Stimulated activated CD4-positive, alpha-beta T cell treated with anti-CD3 and anti-CD28 coated beads, Interleukin-15, amount 100 ng/mL, for 1 hour (primary cell): ENCODE results near the gene SKAP2.

Experiments used
- DNase-seq, 2 donors: peaks; one replicate each; pipeline ENCODE4 v3.0.0-alpha.2; 2020; ENCODE audit warnings: low read depth in 1 of 2, low spot score in 1 of 2

Gene SKAP2

GRCh38 chr7:26642416-26642815 lies 222.0 kb downstream of the SKAP2 start:
- no peak for DNase-seq

DNA sequence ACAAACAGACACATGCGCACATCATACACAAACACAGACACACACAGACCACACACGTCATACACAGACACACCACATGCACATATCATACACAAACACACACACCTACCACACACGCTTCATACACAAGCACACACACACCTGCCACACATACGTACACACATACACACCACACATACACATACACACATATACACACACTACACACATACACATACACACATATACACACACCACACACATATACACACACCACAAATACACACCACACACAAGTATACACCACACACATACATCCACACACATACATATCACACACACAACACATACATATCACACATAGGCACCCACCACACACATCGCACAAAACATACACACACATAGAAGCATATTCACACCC lies 224.7 kb downstream of the SKAP2 start:
- DNase-seq: no peak

- no peak for DNase-seq
These were observed 225.3 kb downstream of the SKAP2 start for GRCh38 chr7:26639111-26639510.

- no peak for DNase-seq
These were observed 226.2 kb downstream of the SKAP2 start for GRCh38 chr7:26638140-26638539.

- no peak for DNase-seq
These were observed 226.8 kb downstream of the SKAP2 start for GRCh38 chr7:26637610-26638009.

DNA sequence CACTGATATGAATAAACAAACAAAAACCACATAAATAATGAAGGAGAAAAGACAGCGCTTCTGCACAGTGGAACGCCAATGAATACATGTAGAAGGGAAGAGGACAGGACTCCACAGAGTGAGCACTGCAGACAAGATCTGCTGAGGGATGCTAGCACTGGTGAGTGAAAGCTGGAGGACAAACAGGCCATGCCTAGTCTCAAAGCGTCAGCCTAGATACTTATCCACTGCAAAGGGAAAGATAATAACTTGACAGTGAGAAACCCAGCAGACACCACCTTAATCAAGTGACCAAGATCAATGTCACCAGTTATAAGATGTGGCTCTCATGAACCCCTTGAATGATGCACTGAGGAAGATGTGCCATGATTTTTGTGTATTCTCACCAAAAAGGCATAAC lies 227.6 kb downstream of the SKAP2 start:
- no peak for DNase-seq

DNA sequence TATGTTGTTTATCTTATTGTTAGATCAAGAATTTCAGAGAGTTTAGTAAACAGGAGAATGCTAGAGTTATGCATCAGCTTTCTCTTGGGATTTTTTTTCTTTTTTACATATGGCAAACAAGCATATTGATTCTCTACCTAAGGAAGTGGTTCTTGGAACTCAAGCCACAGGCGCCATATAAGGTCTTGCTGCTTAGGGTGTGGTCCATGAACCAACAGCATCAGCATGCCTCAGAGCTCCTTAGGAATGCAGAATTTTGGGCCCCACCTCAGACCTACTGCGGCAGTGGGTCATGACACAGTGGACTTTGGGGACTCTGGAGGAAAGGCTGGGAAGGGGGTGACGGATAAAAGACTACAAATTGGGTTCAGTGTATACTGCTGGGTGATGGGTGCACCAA lies 230.8 kb downstream of the SKAP2 start:
- DNase-seq: no peak

DNA sequence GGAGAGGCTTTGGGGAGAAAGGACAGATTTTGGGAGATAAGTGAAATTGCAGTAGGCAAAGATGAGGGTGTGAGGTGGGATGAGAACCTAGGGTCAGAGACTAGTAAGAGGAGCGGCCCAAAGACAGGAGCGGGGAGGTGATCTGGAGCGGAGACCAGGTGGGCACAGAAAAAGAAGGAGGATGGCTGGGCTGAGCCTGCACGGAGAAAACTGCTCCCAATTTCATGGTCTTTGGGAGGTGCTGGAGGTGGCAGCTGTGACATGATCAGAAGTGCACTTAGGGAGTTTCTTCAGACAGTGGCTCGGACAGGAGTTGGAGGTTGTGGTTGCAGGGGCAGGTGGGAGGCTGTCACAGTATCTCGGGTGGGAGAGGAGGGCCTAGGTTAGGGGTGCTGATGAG lies 232.8 kb downstream of the SKAP2 start:
- no peak for DNase-seq

GRCh38 chr7:26630941-26631580 lies 233.3 kb downstream of the SKAP2 start:
- DNase-seq: no peak

- DNase-seq: no peak
These were observed 234.0 kb downstream of the SKAP2 start for GRCh38 chr7:26630361-26630760.

DNA sequence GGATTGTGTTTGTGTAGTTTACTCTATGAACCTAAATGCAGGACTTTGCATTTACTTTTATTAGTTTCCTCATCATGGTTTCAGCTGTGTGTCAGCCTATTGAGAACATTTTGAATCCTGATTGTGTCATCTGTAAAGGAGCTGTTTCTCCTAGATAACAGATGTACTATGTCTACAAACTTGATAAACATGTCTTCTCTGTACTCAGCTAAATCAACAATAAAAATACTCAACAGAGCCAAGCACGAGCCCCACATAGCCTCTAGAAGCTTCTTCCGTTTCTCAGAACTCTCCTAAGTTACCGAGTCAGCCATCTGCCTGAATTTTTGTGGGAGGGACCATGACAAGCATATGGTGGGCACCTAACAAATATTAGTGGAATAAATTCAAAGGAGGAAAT lies 234.7 kb downstream of the SKAP2 start:
- no peak for DNase-seq

- DNase-seq: no peak
These were observed 236.5 kb downstream of the SKAP2 start for GRCh38 chr7:26627891-26628341.

- DNase-seq: no peak
These were observed 237.2 kb downstream of the SKAP2 start for GRCh38 chr7:26627221-26627620.

- DNase-seq: no peak
These were observed 237.7 kb downstream of the SKAP2 start for GRCh38 chr7:26626687-26627086.

DNA sequence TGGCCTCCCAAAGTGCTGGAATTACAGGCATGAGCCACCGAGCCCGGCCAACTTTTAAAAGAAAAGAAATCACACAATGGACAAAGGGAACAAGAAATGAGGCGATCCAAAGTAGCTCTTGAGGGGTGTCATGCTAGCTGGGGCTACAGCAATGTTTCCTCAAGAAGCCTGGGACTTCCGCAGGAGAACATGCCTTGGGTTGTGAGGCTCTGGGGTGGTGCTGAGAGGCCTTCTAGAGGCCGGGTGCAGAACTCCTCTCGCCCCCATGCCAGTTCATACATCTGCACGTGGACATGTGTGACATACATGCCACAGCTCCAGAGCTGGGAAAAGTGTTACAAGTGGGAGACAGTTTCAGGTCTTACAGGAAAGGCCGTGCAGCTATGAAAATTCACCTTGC lies 238.2 kb downstream of the SKAP2 start:
- no peak for DNase-seq

DNA sequence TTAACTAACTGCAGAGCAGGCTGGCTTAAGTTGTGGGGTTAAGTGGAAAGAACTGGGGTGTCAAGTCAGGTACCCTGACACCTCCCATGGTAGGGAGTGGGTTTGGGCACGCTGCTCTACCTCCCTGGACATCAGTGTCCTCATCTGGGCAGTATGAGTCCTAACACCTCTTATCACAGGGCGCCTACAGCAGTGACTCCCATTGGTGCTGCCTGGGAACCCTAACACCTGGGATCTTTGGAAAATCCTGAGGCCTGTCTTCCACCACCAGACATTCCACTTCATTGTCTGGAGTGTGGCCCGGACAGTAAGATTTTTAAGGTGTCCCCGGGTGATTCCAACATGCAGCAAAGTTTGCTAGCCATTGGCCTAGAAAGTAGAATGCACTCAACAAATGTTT lies 239.1 kb downstream of the SKAP2 start:
- DNase-seq: no peak

- no peak for DNase-seq
These were observed 239.6 kb downstream of the SKAP2 start for GRCh38 chr7:26624839-26625238.

GRCh38 chr7:26624431-26624830 lies 240.0 kb downstream of the SKAP2 start:
- no peak for DNase-seq

GRCh38 chr7:26620352-26620751 lies 244.0 kb downstream of the SKAP2 start:
- no peak for DNase-seq

DNA sequence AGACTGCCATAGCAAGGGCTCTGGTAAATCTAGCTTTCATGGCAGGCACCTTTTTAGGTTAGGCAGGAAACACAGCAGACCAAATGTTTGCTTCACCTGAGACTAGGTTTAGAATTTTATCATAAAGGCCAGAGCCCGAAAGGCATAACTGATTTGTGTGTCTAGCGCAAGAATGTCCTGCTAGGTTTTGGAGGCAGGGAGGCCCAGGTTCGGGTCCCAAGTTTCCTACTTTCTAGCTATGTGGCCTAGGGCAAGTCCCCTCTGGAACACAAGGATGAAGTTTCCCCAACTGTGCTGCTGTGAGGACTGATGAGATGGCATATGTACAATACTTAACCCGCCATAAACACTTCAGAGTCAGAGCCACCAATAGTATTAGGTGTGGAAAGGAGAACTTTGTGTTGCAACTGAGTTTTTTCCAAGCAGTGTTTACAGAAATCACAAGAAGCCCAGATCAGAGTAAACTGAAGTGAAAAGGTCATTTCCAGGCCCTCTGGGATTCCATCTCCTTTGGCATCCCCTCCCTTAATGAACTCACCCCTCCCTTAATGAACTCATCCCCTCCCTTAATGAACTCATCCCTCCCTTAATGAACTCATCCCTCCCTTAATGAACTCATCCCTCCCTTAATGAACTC lies 244.9 kb downstream of the SKAP2 start:
- DNase-seq: no peak

DNA sequence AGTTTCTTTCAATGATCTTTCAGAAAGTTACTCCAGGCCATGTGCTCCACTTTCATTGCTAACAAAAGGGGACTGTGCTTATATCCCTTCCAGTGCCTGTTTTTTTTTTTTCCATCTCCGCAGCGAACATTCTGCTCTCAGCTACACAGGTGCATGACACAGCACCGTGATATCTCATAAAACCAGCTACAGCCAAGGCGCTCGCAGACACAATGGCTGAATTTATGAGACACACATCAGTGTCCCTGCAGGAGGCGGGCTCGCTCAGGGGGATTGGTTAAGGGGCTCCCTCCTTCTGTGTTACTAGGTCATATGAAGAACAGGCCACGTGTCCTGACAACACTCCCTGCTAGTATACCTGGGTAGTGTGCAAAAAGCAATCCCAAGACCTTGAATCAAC lies 245.5 kb downstream of the SKAP2 start:
- DNase-seq: no peak

DNA sequence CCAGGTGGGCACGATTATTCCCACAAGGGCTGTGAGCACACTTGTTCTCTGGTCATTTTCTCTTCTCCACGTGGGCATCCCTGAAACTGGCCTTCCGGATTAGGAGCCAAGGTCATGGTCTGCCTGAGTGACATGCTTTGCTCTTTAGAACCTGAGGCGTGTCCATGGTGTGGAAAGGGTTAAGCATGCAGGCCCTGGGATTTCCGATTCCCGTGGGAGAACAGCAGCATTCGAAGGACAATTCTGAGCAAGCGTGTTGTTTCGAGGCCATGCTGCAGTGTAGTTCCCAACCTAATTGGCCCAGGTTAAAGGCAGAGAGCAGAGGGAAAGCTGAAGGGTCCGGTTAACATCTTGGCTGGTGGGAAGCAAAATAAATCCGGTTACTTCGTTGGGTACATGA lies 245.9 kb downstream of the SKAP2 start:
- no peak for DNase-seq
